Activated CD4-positive, alpha-beta T cell treated with anti-CD3 and anti-CD28 coated beads, Interleukin-2, Interleukin-4, amounts not matched to agents 100 ng/mL and 50 ng/mL, durations not matched to agents 16 hours and 8 hours (primary cell): Measurements from ENCODE around the gene SLC6A17.

Experiments
- DNase-seq: peaks from one replicate; pipeline ENCODE4 v3.0.0-alpha.2; 2020; ENCODE audit warnings: low spot score

SLC6A17 gene

DNA sequence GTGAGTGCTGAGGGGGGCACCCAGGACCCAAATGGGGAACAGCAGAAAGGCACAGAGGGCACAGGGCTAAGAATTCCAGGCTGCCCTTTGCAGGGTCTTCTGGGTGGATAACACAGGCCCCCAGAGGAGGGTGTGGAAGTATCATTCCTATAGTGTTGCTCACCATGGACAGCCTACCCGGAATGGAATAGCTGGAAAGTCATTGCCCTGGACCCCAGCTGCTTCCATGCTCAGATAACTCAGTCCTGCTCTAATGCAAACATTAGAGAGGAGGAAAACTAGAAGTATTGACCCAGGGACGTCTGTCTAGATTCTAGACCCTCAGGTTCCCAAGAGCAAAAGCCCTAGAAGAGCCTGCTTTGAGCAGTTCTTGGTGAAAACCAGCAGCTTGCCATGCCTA lies 24.7 kb downstream of the SLC6A17 start:
- no peak for DNase-seq

DNA sequence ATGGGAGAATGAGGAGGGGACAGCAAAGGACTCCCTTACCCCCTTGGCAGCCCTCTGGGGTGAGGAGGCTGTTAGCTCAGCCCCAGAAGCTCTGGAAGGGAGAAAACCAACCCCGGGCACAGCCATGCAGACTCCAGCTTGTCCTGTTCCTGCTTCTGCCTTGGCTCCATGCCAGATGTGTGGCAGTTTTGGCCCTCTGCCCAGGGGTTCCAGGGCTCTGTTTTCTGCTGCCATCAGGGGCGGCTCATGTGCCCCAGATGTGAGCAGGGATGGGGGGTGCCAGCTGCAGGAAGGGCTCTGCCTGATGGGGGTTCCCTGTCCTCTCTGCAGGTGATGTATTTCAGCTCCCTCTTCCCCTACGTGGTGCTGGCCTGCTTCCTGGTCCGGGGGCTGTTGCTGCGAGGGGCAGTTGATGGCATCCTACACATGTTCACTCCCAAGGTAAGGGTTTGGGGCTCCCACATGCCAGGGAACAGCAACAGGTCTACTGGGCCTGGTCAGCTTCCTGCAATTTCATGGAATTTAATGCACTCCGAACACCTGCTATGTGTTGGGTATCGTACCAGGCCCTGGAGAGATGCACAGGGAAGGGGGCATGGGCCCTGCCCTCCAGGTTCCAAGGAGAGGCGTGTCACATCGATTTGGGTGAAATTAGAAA lies 26.1 kb downstream of the SLC6A17 start:
- DNase-seq, result no peak

DNA sequence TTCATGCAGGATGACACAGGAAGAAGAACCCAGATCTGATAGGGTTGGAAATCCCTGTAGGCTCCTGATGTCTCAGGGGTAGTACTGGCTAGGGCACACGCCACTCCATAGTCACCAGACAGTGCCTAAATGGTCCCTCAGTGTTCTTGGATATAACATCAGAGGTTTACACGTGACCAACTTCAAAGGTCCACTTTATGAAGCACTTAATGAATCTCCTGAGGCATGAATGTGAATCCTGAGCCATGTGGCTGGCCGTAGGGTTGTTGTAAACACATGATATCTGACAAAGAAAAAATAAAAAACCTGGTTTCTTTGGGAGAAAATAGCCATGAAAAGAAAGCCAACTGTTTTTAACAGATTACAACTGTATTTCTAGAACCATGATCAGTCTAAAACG lies 27.5 kb downstream of the SLC6A17 start:
- DNase-seq, result no peak

DNA sequence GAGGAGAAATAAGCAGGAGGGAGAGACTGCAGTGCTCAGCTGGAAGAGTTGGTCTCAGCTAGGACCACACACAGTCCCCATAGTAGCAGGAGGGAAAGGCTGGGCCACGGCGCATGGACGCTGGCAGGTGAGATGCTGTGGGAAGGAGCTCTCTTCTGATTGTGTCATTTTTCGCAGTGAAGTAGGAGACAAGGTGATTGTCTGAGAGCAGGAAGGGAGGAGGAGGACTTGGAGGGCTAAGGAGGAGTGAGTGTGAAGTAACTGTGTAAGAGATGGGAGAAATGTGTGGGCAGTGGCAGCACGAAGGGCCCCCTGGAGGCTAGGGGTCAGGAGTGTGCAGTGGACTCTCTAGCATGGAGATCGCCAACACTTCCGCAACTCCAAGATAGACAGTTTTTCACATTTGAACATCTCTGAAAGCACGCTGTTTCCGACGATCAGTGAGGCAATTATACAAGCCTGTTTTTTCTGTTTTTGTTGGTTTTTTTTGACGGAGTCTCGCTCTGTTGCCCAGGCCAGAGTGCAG lies 33.4 kb downstream of the SLC6A17 start:
- DNase-seq, result no peak

DNA sequence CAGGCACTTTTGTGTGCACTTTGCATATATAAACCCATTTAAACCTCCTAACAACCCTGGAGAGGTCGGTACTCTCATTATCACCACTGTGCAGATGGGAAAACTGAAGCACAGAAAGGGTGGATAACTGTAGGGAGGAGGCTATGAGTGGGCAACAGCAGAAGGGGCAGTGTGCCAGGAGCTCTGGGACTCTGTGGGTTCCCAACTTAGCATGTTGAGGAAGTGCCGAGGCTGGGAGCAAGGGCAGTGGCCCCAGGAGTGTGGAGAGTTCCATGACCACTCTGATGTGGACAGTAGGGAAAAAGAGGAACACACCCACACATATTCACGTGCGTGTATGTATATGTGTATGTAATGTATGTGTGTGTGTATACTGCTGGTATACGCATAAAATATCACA lies 34.2 kb downstream of the SLC6A17 start:
- DNase-seq, result no peak

DNA sequence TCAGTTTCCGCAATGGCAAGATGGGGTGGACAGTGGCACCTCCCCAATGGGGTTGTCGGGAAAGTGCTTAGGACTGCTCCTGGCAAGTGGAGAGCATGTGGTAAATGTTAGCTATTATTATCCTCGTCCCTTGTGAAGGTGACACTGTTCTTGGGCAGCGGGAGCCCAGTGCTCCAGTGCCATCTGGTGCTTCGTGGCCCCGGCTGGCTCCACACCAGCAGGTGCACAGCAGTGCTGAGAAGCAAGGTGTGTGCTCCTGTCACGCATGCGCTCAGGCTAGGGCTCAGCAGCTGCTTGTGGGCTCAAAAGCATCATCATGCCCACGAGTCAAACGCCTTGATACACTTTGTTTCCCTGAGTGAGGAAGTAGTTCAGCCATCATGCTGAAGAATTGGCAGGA lies 34.9 kb downstream of the SLC6A17 start:
- DNase-seq, result no peak

DNA sequence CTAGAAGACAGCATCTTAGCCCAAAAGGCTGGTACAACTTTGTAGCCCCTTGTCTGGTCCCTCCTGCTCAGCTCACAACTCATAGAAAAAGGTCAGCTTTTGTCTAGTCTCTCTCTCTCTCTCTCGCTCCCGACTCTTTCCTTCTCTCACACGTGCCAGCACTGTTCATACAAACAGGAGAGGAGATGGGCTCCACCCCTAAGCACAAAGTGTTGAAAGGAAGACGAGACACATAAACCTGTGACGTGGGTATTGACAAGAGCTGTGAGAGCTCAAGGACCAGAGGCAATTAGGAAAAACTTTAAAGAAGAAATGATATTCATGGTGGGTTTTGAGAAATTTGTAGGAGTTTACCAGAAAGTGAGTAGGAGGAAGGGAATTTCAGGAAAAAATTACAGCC lies 36.3 kb downstream of the SLC6A17 start:
- no peak for DNase-seq

DNA sequence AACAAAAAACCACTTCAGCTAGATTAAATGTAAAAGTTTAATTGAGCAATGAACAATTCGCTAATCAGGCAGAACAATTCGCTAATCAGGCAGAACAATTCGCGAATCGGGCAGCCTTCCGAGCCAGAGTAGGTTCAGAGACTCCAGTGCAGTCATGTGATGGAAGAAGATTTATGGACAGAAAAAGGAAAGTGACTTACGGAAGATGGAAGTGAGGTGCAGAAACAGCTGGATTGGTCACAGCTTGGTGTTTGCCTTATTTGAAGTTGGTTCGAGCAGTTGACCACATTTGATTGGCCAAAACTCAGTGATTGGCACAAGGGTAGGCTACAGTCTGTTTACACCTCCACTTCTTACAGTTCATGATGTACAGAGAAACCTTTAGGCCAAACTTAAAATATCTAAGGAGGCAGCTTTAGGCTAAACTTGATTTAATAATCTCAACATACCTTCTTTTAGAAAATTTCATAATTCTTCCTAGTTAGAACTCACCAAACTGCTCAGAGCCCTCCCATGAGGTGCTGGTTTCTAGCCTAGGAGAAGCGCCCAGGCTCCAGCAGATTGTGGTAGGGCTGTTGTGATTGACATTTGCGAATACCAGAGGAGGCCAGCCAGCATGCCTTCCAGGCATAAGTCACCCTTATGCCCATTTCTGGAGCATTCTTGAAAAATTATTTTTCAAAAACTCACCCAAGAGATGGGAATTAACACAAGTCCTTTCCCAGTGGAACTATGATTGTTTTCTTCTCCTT lies 37.0 kb downstream of the SLC6A17 start:
- no peak for DNase-seq

DNA sequence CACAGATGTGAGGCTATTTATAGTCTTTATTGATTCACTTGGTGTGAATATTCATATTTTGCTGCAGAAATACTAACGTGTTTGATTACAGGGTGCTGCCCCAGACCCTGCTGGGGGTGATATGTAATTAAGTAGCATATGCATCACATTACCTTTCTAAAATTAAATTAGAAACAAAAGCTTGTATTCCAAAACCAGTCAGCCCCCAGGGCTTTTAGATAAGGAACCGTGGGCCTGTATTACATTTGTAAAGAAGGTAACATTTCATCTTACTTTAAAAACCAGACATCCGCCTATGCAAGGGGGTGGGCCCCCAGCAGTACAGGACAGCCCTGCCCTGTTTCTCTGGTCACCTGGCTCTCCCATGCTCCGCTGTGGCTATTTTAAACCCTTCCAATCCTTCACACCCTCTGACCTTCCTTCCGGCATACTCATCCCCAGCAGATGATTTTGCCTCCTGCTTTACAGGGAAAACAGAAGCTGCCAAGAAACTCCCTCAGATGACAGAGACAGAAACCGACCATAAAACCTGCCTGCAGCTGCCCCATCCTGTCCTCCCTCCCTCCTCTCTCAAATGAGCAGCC lies 37.8 kb downstream of the SLC6A17 start:
- DNase-seq, result no peak

DNA sequence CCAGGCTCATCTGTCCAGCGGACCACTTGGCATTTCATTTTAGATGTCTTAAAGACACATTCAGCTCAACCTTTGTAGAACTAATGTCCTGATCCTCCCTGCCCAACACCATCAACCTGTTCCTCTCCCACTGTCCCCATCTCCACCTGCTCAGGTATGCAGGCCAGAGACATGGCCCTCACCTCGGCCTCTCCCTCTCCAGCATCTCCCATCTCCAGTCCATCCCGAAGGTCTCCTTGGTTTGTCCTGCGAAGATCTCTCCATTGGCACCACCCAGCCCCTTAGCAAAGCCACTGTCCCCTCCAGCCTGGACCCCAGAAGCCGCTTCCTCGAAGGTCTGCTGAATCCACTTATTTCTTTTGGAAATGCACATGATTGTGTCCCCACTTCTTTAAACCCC lies 38.9 kb downstream of the SLC6A17 start:
- DNase-seq, result no peak

DNA sequence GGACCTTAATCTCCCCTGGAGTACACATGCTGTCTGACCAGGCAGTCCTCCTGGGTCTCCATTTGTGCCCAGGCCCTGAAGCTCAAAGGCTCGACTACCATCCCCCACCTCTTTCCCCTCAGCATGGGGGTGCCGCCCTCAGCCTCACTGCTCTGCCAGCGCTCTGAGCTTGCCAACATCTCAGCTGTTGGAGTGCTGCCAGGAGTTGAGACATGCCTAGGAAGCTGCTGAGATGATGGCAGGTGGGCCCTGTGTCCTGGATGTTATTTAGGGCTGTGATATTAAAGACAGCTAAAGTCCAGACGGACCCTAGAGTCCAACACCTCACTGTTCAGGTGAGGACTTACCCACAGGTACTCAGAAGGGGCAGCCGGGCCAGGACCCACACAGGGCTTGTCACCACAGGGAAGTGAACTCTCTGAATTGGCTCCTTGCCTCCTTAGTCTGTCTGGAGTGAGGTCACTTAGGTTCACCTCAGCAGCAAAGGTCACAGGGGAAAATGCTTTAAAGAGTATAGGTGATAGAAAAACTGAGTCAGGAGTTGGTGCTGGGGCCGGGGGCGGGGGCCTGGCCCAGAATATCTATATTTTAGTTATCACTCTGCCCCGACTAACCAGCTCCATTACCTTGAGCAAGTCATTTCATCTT lies 40.1 kb downstream of the SLC6A17 start:
- no peak for DNase-seq

DNA sequence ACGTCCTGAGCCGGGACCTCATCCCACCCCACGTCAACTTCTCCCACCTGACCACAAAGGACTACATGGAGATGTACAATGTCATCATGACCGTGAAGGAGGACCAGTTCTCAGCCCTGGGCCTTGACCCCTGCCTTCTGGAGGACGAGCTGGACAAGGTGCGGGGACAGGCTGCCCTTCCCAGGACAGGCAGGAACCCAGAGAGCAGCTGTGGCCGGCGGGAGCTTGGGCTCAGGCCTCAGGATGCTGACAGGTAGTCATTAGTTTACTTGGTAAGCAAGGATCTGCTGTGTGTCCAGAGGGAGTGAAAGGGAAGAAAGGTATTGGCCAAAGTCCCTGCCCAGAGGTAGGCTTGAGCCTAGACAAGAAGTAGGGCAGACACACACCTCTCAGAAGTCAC lies 42.2 kb downstream of the SLC6A17 start:
- DNase-seq, result no peak

DNA sequence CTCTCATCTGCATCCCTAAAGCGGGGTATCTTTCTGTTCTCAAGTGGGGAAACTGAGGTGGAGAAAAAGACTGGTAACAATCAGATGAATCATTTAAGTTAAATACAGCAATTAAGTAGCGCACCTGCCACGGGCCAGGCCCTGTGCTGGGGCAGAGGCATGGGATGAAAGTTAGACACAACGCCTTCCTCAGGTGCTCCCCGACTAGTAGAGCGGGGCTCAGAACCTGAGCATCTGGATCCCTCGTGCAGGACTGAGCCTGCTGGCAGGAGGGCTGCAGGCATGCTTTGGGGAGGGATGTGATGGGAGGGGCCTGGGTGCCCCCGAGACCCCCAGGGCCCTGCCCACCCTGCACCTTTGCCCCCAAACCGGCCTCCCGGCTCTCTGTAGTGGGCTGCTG lies 44.9 kb downstream of the SLC6A17 start:
- no peak for DNase-seq

DNA sequence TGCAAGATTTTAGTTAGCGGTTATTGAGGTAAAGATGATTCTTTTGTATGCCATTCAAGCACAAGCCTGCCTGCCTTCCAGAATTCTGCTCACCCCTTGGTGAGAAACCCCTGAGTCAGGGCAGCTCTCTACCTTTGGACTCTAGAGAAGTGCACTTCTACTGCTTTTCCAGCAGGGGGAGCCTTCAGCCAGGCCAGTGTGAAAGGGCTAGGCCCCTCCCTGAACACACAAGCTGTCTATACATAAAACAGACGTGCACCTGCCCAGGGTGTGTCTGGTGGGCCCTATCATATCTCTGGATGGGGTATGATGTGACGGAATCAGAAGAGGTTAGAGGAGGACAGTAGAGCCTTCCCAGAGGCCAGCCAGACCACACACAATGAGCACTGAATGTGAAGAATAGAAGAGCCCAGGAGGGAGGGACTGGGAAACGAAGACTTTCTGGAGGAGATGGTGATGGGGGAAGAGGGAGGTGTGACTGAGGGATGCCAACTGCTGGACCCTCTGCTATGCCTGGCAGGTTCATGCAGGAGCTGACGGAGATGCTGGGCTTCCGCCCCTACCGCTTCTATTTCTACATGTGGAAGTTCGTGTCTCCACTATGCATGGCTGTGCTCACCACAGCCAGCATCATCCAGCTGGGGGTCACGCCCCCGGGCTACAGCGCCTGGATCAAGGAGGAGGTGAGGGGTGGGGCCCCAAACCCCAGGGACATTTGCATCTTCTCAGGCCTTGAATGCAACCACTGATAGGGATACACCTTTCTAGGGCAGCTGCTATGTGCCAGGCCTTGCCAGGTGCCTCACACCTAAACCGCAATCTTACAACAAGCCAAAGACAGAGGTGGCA lies 46.8 kb downstream of the SLC6A17 start:
- peak; percentile 73 for DNase-seq

DNA sequence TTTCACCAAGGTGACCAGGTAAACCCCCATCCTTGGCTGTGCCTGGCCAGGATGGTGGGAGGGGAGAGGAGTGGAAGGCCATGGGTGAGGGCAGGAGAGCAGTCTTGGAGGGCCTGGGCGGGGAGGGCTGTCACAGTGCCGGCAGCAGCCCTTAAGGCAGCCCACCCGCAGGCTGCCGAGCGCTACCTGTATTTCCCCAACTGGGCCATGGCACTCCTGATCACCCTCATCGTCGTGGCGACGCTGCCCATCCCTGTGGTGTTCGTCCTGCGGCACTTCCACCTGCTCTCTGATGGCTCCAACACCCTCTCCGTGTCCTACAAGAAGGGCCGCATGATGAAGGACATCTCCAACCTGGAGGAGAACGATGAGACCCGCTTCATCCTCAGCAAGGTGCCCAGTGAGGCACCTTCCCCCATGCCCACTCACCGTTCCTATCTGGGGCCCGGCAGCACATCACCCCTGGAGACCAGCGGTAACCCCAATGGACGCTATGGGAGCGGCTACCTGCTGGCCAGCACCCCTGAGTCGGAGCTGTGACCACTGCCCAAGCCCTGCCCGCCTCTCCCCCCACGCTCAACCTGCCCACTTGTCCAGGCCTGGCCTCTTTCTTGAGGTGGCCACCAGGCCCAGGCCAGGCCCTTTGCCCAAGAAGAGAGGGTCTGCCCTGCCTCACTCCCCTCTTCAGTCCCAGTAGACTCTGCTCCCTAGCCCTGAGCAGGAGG lies 47.8 kb downstream of the SLC6A17 start:
- DNase-seq, result no peak

DNA sequence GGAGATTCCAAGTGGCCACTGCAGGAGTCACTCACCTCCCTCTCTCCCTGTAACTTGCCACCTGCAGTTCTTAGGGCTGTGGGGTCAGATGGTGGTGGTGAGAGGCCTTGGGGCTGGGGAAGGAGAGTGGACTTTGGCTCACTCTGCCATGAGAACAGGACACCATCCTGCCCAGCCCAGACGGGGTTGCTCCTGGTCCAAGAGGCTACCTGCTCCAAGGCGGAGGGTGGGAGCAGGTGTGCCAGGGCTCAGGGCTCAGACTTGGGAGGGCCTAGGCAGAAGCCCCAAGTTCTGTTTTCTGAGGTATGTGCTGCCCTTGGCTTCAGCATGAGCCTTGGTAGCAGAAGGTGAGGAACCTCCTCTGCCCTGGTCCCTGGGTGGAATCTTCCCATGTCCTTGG lies 48.5 kb downstream of the SLC6A17 start:
- DNase-seq, result no peak

DNA sequence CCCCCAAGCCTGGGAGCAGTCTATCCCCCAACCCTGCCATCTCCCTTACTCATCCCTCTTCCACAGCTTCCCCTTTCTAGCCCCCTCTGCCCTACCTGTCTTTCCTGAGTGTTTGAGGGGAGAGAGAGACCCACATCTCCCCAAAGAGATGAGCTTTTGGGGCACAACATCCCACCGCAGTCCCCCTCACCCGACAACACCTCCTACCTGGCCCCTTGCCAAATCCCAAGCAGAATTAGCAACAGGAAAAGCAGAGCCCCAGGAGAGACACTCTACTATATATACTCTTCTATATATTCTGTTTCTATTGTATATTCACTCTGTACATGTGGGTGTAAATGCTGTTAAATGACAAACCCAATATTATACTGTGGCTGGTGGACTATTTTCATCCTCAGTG lies 49.9 kb downstream of the SLC6A17 start:
- DNase-seq, result no peak

DNA sequence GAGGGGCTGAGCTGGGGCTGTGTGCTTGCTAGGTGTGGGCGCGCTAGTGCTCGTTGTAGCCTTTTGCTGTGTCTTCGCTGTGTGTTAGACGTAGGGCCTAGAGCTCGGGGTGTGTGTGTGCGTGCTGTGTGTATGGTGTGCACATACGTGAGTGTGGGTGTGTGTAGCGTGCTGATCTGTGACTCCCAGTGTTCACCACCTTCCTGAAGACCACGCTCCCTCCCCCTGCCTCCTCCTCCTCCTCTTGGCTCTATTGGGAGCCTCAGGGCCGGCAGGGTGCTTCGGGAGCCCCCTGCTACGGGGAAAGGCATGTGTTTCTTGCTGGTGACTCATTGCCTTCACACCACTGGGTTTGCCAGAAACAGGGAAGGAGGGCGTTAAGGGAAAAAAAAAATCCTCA lies 50.4 kb downstream of the SLC6A17 start:
- no peak for DNase-seq

DNA sequence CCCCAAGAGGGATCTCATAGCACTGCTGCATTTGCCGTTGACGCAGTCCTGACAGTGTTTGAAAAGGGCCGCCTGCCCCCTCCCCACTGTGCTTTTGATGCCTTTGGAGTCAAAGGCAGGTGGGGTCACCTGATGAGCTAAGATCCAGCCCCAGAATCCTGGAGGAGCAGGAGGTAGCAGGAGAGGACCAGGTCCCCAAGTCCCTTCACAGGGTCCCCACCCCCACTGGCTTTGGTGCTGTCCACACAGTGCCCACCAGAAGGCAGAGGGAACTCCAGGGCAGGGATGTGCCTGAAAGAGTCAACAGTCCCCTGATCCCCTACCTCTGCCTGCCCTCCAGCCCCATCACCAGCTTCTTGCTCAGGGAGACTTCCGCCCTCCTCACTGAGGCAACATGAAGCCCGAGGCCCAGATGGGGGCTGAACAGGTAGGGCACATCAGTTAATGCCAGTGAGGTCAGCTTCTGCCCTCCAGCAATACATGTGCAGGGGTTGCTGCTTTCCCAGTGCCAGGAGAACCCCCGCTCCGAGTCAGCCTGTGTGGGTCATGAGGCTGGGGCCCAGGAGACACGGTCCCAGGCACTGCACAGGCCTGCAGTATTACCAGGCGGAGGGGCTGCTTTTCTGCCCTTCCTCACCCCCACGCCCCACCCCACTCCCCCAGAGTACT lies 51.0 kb downstream of the SLC6A17 start:
- DNase-seq, result no peak

DNA sequence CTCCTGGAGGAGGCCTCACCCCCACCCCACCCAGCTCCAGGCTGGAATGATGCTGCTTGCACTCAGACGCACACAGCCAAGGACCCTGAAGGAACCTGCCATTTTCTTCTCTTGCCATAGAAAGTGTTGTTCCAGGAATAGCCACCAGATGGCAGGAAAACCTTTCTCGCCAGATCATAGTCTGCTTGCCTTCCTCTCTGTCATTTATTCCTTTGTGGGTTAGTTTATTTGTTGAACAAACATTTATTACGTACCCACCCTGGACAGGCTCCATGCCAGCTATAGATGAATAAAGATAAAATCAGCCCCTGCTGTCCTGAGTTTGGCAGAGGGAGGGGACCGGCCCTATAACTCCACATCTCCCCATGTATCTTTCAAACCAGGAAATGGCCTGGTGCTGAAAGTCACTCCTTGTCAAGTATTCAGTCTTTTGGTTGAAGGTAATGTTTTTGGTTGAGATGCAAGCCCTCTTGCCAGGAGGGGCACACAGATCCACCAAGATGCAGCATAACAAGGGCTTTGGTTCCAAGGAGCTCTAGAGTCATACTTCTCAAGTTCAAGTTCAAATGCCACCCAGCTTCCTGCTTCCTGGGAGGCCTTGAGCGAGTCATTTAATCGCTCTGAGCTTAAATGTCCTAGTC lies 52.8 kb downstream of the SLC6A17 start:
- peak; percentile 82 for DNase-seq
